ENCODE results near the gene CCDC183. TPM values are rescaled to one million over a fixed set of nuclear protein-coding genes. Genes with fewer than 3 reads are reported as not detected.
"Not testable (repeated sequence)": the region's sequence is repeated elsewhere in the genome, so short reads cannot be mapped to it uniquely, and the experiment has no call there.

CCDC183 gene
- total RNA-seq, 1 donor, result not detected

- peak; percentile 66 for DNase-seq (ENCODE audit: low read depth)
- not testable (repeated sequence) for H3K4me3 ChIP-seq (ENCODE audit: low read depth, low read length)
- TF ChIP-seq, protein P1, sequence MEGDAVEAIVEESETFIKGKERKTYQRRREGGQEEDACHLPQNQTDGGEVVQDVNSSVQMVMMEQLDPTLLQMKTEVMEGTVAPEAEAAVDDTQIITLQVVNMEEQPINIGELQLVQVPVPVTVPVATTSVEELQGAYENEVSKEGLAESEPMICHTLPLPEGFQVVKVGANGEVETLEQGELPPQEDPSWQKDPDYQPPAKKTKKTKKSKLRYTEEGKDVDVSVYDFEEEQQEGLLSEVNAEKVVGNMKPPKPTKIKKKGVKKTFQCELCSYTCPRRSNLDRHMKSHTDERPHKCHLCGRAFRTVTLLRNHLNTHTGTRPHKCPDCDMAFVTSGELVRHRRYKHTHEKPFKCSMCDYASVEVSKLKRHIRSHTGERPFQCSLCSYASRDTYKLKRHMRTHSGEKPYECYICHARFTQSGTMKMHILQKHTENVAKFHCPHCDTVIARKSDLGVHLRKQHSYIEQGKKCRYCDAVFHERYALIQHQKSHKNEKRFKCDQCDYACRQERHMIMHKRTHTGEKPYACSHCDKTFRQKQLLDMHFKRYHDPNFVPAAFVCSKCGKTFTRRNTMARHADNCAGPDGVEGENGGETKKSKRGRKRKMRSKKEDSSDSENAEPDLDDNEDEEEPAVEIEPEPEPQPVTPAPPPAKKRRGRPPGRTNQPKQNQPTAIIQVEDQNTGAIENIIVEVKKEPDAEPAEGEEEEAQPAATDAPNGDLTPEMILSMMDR (IDR thresholded peaks at IDR 0.05; ENCODE audit: insufficient read depth, low read length), result peak; percentile 77
These were observed 35.1 kb upstream of the CCDC183 start for GRCh38 chr9:136760834-136761544.

- no peak for DNase-seq (ENCODE audit: low read depth)
- TF ChIP-seq, protein P1 (IDR thresholded peaks at IDR 0.05; ENCODE audit: insufficient read depth, low read length), result no peak
- H3K4me3 ChIP-seq (ENCODE audit: low read depth, low read length), result no peak overlapping the region
These were observed 34.6 kb upstream of the CCDC183 start for GRCh38 chr9:136761545-136761981.

- no peak overlapping the region for H3K4me3 ChIP-seq (ENCODE audit: low read depth, low read length)
- no peak for DNase-seq (ENCODE audit: low read depth)
- TF ChIP-seq, protein P1 (IDR thresholded peaks at IDR 0.05; ENCODE audit: insufficient read depth, low read length), result no peak
These were observed 33.9 kb upstream of the CCDC183 start for GRCh38 chr9:136762221-136762691.

GRCh38 chr9:136762915-136763648 lies 33.1 kb upstream of the CCDC183 start:
- DNase-seq (ENCODE audit: low read depth), result no peak
- no peak overlapping the region for H3K4me3 ChIP-seq (ENCODE audit: low read depth, low read length)
- TF ChIP-seq, protein P1 (IDR thresholded peaks at IDR 0.05; ENCODE audit: insufficient read depth, low read length), result no peak

GRCh38 chr9:136763649-136764035 lies 32.5 kb upstream of the CCDC183 start:
- TF ChIP-seq, protein P1 (IDR thresholded peaks at IDR 0.05; ENCODE audit: insufficient read depth, low read length), result no peak
- no peak overlapping the region for H3K4me3 ChIP-seq (ENCODE audit: low read depth, low read length)
- no peak for DNase-seq (ENCODE audit: low read depth)

- H3K4me3 ChIP-seq (ENCODE audit: low read depth, low read length), result no peak within 1 kb of the TSS
- no peak for DNase-seq (ENCODE audit: low read depth)
- TF ChIP-seq, protein P1 (IDR thresholded peaks at IDR 0.05; ENCODE audit: insufficient read depth, low read length), result no peak
These were observed 31.7 kb upstream of the CCDC183 start, which contains the start of gene LCN15 for GRCh38 chr9:136764301-136764891. Gene LCN15, minus strand, starts transcription at chr9:136764518. Its CDS starts 30 bp downstream, at chr9:136764488.

Data from fibroblast of the aortic adventitia (primary cell).